Measurements from ENCODE around the gene MLPH.

The MLPH gene

GRCh38 chr2:237456200-237456843 lies 30.7 kb upstream of the MLPH start:
- no peak for DNase-seq (ENCODE audit: extremely low spot score)
- CTCF ChIA-PET: interaction anchor here (0.8 kb wide), 1 partner anchor 13 kb away, joined by 5 read pairs; no protein-coding TSS in a partner anchor
- POLR2A ChIA-PET: no interaction called here
- no peak for TF ChIP-seq ARNT (IDR thresholded peaks at IDR 0.05)
- no peak for TF ChIP-seq BHLHE40 (IDR thresholded peaks at IDR 0.05; ENCODE audit: borderline replicate concordance)

DNA sequence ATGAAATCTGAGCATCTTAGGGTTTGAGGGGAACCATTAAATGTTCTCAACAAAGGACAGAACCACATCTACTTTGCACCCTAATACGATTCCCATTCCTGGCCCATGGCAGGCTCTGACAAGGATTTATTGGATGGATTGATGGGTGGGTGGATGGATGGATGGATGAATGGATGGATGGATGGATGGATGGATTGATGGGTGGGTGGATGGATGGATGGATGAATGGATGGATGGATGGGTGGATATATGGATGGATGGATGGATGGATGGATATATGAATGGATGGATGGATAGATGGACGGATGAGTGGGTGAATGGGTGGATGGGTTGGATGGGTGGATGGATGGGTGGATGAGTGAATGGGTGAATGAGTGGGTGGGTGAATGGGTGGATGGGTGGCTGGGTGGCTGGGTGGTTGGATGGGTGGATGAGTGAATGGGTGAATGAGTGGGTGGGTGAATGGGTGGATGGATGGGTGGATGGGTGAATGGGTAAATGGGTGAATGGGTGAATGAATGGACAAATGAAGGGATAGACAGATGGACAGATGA lies 29.6 kb upstream of the MLPH start:
- ChIA-PET POLR2A (no interaction called here), CTCF (interaction anchor here (0.6 kb wide), 1 partner anchor 100 kb away, joined by 3 read pairs; no protein-coding TSS in a partner anchor)
- DNase-seq (ENCODE audit: extremely low spot score): no peak
- TF ChIP-seq L3MBTL2 (conservative IDR thresholded peaks at IDR 0.05) (no peak), ZNF384 (IDR thresholded peaks at IDR 0.05) (no peak), ARNT (IDR thresholded peaks at IDR 0.05) (no peak), FOXM1 (IDR thresholded peaks at IDR 0.05; ENCODE audit: borderline replicate concordance) (no peak), BHLHE40 (IDR thresholded peaks at IDR 0.05; ENCODE audit: borderline replicate concordance) (no peak), FOXK2 (IDR thresholded peaks at IDR 0.05) (no peak), FOXA1 (IDR thresholded peaks at IDR 0.05) (no peak), SP1 (IDR thresholded peaks at IDR 0.05) (no peak)

DNA sequence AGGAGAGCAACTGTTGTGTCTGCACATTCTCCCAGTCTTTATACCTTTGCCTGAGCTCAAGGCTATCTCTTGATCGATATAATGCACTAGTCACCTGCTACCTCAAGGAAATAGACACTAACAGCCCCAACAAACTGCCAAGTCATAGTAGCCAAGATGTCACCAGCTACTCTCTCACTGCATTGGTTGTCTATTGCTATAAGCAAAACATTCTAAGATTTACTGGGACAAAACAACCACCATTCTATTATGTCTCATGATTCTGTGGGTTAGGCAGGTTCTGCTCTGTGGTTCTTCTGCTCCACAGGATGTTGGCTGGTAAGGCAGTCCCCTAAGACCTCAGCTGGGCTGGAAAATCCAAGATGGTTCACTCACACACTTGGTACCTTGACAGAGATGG lies 28.5 kb upstream of the MLPH start:
- ChIA-PET CTCF (no interaction called here), POLR2A (no interaction called here)

DNA sequence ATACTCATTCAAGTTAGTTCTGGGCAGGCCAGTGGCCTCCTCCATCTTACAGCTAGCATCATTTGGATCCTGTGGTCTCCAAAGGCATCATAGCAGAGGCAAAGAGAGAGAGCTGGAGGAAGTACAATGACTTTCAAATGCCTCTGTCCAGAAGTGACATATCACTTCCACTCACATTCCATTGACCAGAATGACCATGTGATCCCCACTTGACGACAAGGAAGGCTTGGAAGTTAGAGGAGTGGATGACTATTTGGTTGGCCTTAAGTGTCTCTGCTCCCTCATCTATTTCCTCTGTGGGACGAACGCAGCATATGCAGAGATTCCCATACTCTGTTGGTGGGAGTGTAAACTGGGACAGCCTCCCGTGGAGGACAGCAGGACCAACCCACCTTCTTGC lies 27.8 kb upstream of the MLPH start:
- ChIA-PET POLR2A (no interaction called here), CTCF (no interaction called here)
- TF ChIP-seq ZNF384 (IDR thresholded peaks at IDR 0.05) (no peak), NFRKB (IDR thresholded peaks at IDR 0.05) (no peak), FOXM1 (IDR thresholded peaks at IDR 0.05; ENCODE audit: borderline replicate concordance) (no peak), HDGF (IDR thresholded peaks at IDR 0.05; ENCODE audit: borderline replicate concordance) (no peak), PKNOX1 (IDR thresholded peaks at IDR 0.05) (no peak)
- no peak for DNase-seq (ENCODE audit: extremely low spot score)

More for the DNA sequence above, 28.5 kb upstream of the MLPH start:
- TF ChIP-seq TARDBP (IDR thresholded peaks at IDR 0.05) (no peak), FOXM1 (IDR thresholded peaks at IDR 0.05; ENCODE audit: borderline replicate concordance) (no peak), ZNF384 (IDR thresholded peaks at IDR 0.05) (no peak), FOXA1 (IDR thresholded peaks at IDR 0.05) (no peak), LEF1 (IDR thresholded peaks at IDR 0.05; ENCODE audit: borderline replicate concordance) (no peak), CTBP1 (IDR thresholded peaks at IDR 0.05; ENCODE audit: borderline replicate concordance) (no peak), L3MBTL2 (conservative IDR thresholded peaks at IDR 0.05) (no peak), PKNOX1 (IDR thresholded peaks at IDR 0.05) (no peak), FOXK2 (IDR thresholded peaks at IDR 0.05) (no peak), ELF4 (IDR thresholded peaks at IDR 0.05) (no peak), BHLHE40 (IDR thresholded peaks at IDR 0.05; ENCODE audit: borderline replicate concordance) (no peak), SUZ12 (IDR thresholded peaks at IDR 0.05) (no peak), NFRKB (IDR thresholded peaks at IDR 0.05) (no peak), ARNT (IDR thresholded peaks at IDR 0.05) (no peak), SP1 (IDR thresholded peaks at IDR 0.05) (no peak), HDGF (IDR thresholded peaks at IDR 0.05; ENCODE audit: borderline replicate concordance) (no peak)
- DNase-seq (ENCODE audit: extremely low spot score): no peak

DNA sequence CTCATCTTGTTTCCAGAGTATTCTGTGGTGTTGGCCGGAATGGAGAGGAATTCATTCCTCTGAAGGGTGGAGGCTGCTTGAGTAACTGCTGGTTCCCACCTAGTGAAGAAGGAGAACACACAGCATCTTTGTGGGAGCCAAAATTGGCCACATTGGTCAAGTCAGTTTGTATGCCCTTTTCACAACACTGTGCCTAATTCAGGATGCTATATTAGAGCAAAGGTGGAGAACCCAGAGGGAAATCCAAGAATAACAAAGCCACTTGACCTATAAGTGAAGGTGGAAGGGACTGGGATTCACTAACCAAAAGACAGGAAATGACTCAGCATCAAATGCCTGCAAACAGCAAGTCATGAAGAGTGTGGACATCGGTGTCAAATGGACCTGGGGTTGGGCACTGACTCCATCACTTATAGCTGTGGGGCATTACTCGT lies 27.3 kb upstream of the MLPH start:
- POLR2A ChIA-PET: no interaction called here
- DNase-seq (ENCODE audit: extremely low spot score): no peak
- CTCF ChIA-PET: interaction anchor here (0.5 kb wide), 1 partner anchor 9 kb away, joined by 3 read pairs; no protein-coding TSS in a partner anchor
- no peak for TF ChIP-seq LEF1 (IDR thresholded peaks at IDR 0.05; ENCODE audit: borderline replicate concordance)

- no peak for TF ChIP-seq BHLHE40 (IDR thresholded peaks at IDR 0.05; ENCODE audit: borderline replicate concordance)
- TF ChIP-seq L3MBTL2 (conservative IDR thresholded peaks at IDR 0.05): no peak
- no peak for TF ChIP-seq LEF1 (IDR thresholded peaks at IDR 0.05; ENCODE audit: borderline replicate concordance)
- TF ChIP-seq TARDBP (IDR thresholded peaks at IDR 0.05): no peak
- TF ChIP-seq FOXA1 (IDR thresholded peaks at IDR 0.05): no peak
- TF ChIP-seq SP1 (IDR thresholded peaks at IDR 0.05): no peak
- TF ChIP-seq HDGF (IDR thresholded peaks at IDR 0.05; ENCODE audit: borderline replicate concordance): no peak
- TF ChIP-seq NFRKB (IDR thresholded peaks at IDR 0.05): no peak
- TF ChIP-seq FOXK2 (IDR thresholded peaks at IDR 0.05): no peak
- TF ChIP-seq ZNF384 (IDR thresholded peaks at IDR 0.05): no peak
- DNase-seq (ENCODE audit: extremely low spot score): no peak
- CTCF ChIA-PET: no interaction called here
- POLR2A ChIA-PET: no interaction called here
Measured at GRCh38 chr2:237464757-237465391, 22.2 kb upstream of the MLPH start.

GRCh38 chr2:237465515-237466148 lies 21.4 kb upstream of the MLPH start:
- ChIA-PET POLR2A (no interaction called here), CTCF (no interaction called here)
- TF ChIP-seq LEF1 (IDR thresholded peaks at IDR 0.05; ENCODE audit: borderline replicate concordance) (no peak), BHLHE40 (IDR thresholded peaks at IDR 0.05; ENCODE audit: borderline replicate concordance) (no peak)
- no peak for DNase-seq (ENCODE audit: extremely low spot score)
